ENCODE results near the gene ADAMTS18.

Gene ADAMTS18

GRCh38 chr16:77327717-77328116 lies 107.1 kb downstream of the ADAMTS18 start:
- peak in 1 of 5 donors; percentile 22 for DNase-seq

- peak in 1 of 5 donors; percentile 16 for DNase-seq
These were observed 110.1 kb downstream of the ADAMTS18 start for GRCh38 chr16:77324729-77325128.

- no peak for DNase-seq
These were observed 111.1 kb downstream of the ADAMTS18 start for GRCh38 chr16:77323695-77324094.

GRCh38 chr16:77322757-77323156 lies 112.1 kb downstream of the ADAMTS18 start:
- no peak for DNase-seq

GRCh38 chr16:77317059-77317458 lies 117.8 kb downstream of the ADAMTS18 start:
- no peak for DNase-seq

- no peak for DNase-seq
These were observed 124.0 kb downstream of the ADAMTS18 start for GRCh38 chr16:77310877-77311276.

GRCh38 chr16:77308163-77308561 lies 126.7 kb downstream of the ADAMTS18 start:
- peak in 1 of 5 donors; percentile 61 for DNase-seq

GRCh38 chr16:77307426-77308162 lies 127.2 kb downstream of the ADAMTS18 start:
- DNase-seq: peak in 1 of 5 donors; percentile 7

GRCh38 chr16:77306075-77306474 lies 128.8 kb downstream of the ADAMTS18 start:
- DNase-seq: no peak

GRCh38 chr16:77304877-77305276 lies 130.0 kb downstream of the ADAMTS18 start:
- DNase-seq: no peak

GRCh38 chr16:77304134-77304533 lies 130.7 kb downstream of the ADAMTS18 start:
- DNase-seq: no peak

- DNase-seq: no peak
These were observed 132.2 kb downstream of the ADAMTS18 start for GRCh38 chr16:77302674-77303073.

GRCh38 chr16:77302249-77302648 lies 132.6 kb downstream of the ADAMTS18 start:
- DNase-seq: no peak

GRCh38 chr16:77300256-77300655 lies 134.6 kb downstream of the ADAMTS18 start:
- no peak for DNase-seq

- DNase-seq: no peak
These were observed 135.4 kb downstream of the ADAMTS18 start for GRCh38 chr16:77299395-77299794.

- DNase-seq: no peak
These were observed 136.1 kb downstream of the ADAMTS18 start for GRCh38 chr16:77298418-77299360.

GRCh38 chr16:77297996-77298395 lies 136.8 kb downstream of the ADAMTS18 start:
- no peak for DNase-seq

- DNase-seq: no peak
These were observed 138.9 kb downstream of the ADAMTS18 start for GRCh38 chr16:77295896-77296295.

GRCh38 chr16:77290451-77291115 lies 144.3 kb downstream of the ADAMTS18 start:
- DNase-seq: no peak

- DNase-seq: no peak
These were observed 145.5 kb downstream of the ADAMTS18 start for GRCh38 chr16:77289331-77289809.

- DNase-seq: no peak
These were observed 146.6 kb downstream of the ADAMTS18 start for GRCh38 chr16:77288222-77288621.

- DNase-seq: no peak
These were observed 149.2 kb downstream of the ADAMTS18 start for GRCh38 chr16:77285676-77286075.

- DNase-seq: no peak
These were observed 152.5 kb downstream of the ADAMTS18 start for GRCh38 chr16:77282345-77282744.

Measured in T-helper 1 cell (primary cell).